Adrenal gland (tissue), 12 donors: ENCODE measurements around the gene TMEM184B. TPM values are rescaled to one million over a fixed set of nuclear protein-coding genes. Genes with fewer than 3 reads are reported as not detected.

ENCODE experiments used
- DNase-seq, 7 donors: peaks; one replicate each; pipeline ENCODE4 v3.0.0-alpha.2; 2019 to 2020
- H3K27ac ChIP-seq, 5 donors: fragments of 200-600 bp; sonication (generic) in 4 of 5; 1 replicate in 3 of 5; 2 replicates in 2 of 5; pipeline versions ENCODE4 v1.5.1 to v1.8.0; 2016 to 2020; ENCODE audit warnings: mild to moderate bottlenecking in 1 of 5
- H3K27me3 ChIP-seq: fragments of 200-600 bp; 2 replicates; pipeline ENCODE4 v1.8.0; 2021
- H3K36me3 ChIP-seq, 2 donors: fragments of 200-600 bp; replicated peaks in 1 of 2; 1 replicate in 1 of 2; 2 replicates in 1 of 2; pipeline versions ENCODE4 v1.5.1 to v1.8.0; 2018 to 2022
- H3K4me1 ChIP-seq, 2 donors: fragments of 200-600 bp; replicated peaks in 1 of 2; 1 replicate in 1 of 2; 2 replicates in 1 of 2; pipeline versions ENCODE4 v1.5.1 to v1.8.0; 2018 to 2021
- H3K4me3 ChIP-seq, 4 donors: fragments of 200-600 bp; sonication (generic) in 3 of 4; one replicate each; pipeline ENCODE4 v1.5.1; 2016 to 2018
- H3K9me3 ChIP-seq, 3 donors: fragments of 200-600 bp; sonication (generic) in 1 of 3; replicated peaks in 1 of 3; 1 replicate in 2 of 3; 2 replicates in 1 of 3; pipeline versions ENCODE4 v1.5.1 to v1.8.0; 2016 to 2021
- POLR2A ChIP-seq, 2 donors: fragments of 450-650 bp; IDR thresholded peaks; one replicate each; pipeline ENCODE4 v1.6.1; 2017; ENCODE audit warnings: antibody characterized with exemption in 2 of 2, mild to moderate bottlenecking in 2 of 2, moderate library complexity in 1 of 2
- WGBS, 4 donors: extraction: QIAGEN DNeasy Blood & Tissue Kit in 2 of 4; methylation state at CpG; one replicate each; pipeline versions ENCODE4 v1.1.5 to v1.1.7; 2013 to 2017; 5-methylcytosine and 5-hydroxymethylcytosine counted together
- intact Hi-C, 2 donors: fragments of 100-400 bp; cut with DNase I; formaldehyde crosslinking; loops; one replicate each; pipeline versions ENCODE4 v1.14.1 to v1.15.0; 2022 to 2023
- polyA plus RNA-seq, 3 donors: library from polyadenylated mRNA; stranded (reverse); fragments of 200-250 nt in 2 of 3; fragments of 350-450 nt in 1 of 3; fragmentation: Illumina TruSeq in 1 of 3; extraction: RNeasy Lipid Tissue Mini Kit (QIAGEN cat#74804) in 1 of 3; gene quantifications; one replicate each; pipeline ENCODE4 v1.2.3, GENCODE V29; 2013 to 2014
- total RNA-seq, 9 donors: library from RNA; depleted of rRNA in 4 of 9; stranded (reverse); fragments of >200 nt in 4 of 9; fragments of 120-200 nt in 1 of 9; fragmentation: NEBNext Ultra II Directional in 1 of 9; extraction: Animal tissue kit (Norgen Biotek cat#: 25700) in 1 of 9; gene quantifications; one replicate each; pipeline versions ENCODE4 v1.1.0 to v1.2.4, GENCODE V29; 2013 to 2023
- TF ChIP-seq, protein P1 (sequence below), 6 experiments: fragments of 450-650 bp in 4 of 6; fragments of 200-600 bp in 2 of 6; sonication (generic) in 1 of 6; IDR thresholded peaks; 1 replicate in 5 of 6; 2 replicates in 1 of 6; pipeline versions ENCODE4 v1.5.1 to v1.8.0; 2016 to 2021; ENCODE audit warnings: antibody characterized with exemption in 6 of 6, mild to moderate bottlenecking in 2 of 6, moderate library complexity in 1 of 6
- donor health status: healthy with polysubstance abuse.
- donor health status: Bipolar disorder and iron deficiency.
- donor health status: DM: yes; HTN: yes; CAD: no.
- donor health status: DM: no; HTN: no; CAD: no.
- donor health status: DM: no; HTN: no; CAD: no.
- donor health status: DM: yes; HTN: yes; CAD: no.

The TMEM184B gene
- total and polyA plus RNA-seq, 12 donors = 7.1 to 107 (median 43.8) TPM

DNA sequence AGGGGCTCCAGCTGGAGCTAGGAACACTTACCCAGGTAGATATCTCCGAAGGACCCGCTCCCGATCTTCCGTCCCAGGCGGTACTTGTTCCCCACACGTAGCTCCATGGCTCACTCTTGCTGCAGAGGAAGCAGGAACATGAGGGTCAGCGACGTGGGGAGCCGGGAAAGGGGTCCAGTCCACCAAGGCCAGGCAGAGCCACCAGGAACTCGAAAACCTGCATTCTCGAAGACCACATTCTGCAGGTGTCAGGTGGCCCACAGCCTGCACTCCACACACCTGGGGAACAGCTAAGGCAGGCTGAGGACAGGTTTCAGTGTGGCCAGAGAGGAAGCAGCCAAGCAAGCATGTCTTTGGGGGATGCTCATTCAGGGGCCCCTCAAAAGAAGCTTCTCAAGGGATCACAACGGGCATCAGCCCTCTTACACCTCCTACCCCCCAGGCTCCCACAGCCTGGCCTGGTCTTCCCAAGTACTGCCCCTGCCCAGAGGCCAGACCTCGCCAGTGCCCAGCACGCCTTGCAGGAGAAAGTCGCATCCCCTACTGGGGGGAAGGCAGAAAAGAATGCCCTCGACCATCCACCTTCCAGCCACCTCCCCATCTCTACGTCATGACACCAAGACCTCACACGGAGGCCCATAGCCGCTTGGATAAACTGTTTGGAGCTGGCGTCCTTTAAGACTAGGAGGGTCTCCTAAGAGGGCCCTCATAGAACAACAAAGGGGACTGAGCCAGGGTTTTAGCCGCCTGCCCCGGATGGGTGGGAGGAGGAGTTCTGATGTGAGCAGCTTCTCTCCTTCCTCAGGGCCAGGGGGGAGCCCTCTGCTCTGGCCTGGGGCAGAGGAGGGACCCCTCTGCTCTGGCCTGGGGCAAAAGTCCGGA lies 41.5 kb upstream of the TMEM184B start:
- Histone ChIP-seq H3K9me3 (no peaks in the 10 kb centered on the region), H3K4me3 (peak overlapping the region in 1 of 4 donors; percentile 87), H3K27me3 (no peaks in the 10 kb centered on the region), H3K4me1 (peaks cover 45 to 79% of the 10 kb centered on the region in 2 donors), H3K36me3 (peaks cover 0 to 6% of the 10 kb centered on the region in 2 donors), H3K27ac (peak overlapping the region; percentile 59 to 98 (median 97))
- WGBS, 4 donors = 65 to 86% (median 71%) methylated on average over 12 to 23 of the region's 23 CpGs
- TF ChIP-seq, protein P1, sequence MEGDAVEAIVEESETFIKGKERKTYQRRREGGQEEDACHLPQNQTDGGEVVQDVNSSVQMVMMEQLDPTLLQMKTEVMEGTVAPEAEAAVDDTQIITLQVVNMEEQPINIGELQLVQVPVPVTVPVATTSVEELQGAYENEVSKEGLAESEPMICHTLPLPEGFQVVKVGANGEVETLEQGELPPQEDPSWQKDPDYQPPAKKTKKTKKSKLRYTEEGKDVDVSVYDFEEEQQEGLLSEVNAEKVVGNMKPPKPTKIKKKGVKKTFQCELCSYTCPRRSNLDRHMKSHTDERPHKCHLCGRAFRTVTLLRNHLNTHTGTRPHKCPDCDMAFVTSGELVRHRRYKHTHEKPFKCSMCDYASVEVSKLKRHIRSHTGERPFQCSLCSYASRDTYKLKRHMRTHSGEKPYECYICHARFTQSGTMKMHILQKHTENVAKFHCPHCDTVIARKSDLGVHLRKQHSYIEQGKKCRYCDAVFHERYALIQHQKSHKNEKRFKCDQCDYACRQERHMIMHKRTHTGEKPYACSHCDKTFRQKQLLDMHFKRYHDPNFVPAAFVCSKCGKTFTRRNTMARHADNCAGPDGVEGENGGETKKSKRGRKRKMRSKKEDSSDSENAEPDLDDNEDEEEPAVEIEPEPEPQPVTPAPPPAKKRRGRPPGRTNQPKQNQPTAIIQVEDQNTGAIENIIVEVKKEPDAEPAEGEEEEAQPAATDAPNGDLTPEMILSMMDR (IDR thresholded peaks at IDR 0.05) = no peak
- no peak for TF ChIP-seq POLR2A (IDR thresholded peaks at IDR 0.05)
- DNase-seq = no peak
- intact Hi-C loops = no loop called here

DNA sequence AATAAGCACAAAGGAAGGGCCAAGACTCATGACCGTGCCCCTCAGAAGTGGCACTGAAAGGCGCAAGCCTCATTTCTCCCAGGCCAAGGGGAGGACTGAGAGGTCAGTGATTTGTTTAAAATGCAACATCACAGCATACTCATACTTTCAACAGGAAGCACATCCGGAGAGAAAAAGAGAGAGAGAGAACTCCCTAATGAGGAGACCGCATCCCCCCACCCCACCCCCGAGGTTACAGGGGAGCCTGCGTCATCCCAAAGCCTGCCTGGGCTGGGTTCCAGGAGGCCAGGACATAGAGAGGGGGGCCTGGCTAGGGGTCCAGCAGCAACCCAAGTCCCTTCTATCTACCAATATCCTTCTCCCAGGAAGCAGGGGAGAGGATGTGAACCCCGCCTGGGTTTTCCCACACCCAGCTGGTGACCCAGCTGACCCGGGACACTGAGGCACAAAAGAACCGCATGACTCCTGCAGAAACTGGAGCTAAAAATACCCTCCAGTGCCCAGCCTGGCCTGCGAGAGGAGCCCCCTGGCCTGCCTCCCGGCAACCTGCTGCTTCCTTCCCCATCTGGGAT lies 40.7 kb upstream of the TMEM184B start:
- Histone ChIP-seq H3K4me3 (no peak overlapping the region), H3K36me3 (peaks cover 0 to 9% of the 10 kb centered on the region in 2 donors), H3K4me1 (peaks cover 45 to 82% of the 10 kb centered on the region in 2 donors), H3K27me3 (no peaks in the 10 kb centered on the region), H3K27ac (peak overlapping the region in 4 of 5 donors; percentile 94 to 98 (median 97)), H3K9me3 (no peaks in the 10 kb centered on the region)
- intact Hi-C loops = no loop called here
- peak; percentile 62 to 86 (median 77) for DNase-seq
- TF ChIP-seq, protein P1 (IDR thresholded peaks at IDR 0.05) = no peak
- TF ChIP-seq POLR2A (IDR thresholded peaks at IDR 0.05) = peak in 1 of 2 donors; percentile 17
- 25 to 42% (median 26%) methylated on average over 5 to 11 of the region's 11 CpGs for WGBS, 4 donors

DNA sequence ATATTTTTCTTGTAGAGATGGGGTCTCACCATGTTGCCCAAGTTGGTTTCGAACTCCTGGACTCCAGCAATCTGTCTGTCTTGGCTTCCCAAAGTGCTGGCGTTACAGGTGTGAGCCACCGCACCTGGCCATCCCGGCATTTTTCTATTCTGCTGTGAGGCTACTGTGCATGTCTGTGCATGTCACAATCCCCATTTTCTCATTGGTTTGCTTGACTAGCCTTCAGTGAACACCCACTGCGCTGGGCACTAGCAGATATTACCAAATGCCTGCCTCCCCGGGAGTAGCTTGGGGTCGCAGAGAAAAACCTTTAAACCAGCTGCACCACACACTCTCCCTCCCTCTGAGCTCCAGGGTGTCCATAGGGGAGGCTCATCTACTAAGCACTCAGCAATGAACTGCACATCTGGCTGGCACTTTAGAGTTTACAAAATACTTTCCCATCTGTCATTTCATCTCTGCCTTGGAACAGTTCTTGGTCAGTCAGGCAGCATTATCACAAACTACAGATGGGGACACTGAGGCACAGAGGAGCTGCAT lies 39.5 kb upstream of the TMEM184B start:
- peaks cover 38 to 72% of the 10 kb centered on the region in 2 donors for H3K4me1 ChIP-seq

DNA sequence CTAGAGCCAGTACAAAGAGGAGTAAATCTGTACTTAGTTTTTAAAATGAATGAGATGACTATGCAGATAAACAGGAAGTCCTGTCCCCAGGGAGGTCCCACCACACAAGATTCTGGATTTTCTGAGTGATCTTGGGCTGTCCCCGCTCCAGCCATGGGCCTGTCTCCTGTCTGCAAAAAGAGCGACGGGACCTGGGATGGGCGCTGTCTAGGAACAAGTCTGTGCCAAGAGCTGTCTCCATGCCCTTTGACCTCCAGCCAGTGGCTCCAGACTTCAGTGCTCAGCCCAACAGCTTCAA lies 38.5 kb upstream of the TMEM184B start:
- WGBS, 4 donors = 53 to 65% (median 58%) methylated on average over 4 of the region's 4 CpGs
- Histone ChIP-seq H3K27me3 (no peaks in the 10 kb centered on the region), H3K9me3 (no peaks in the 10 kb centered on the region), H3K4me1 (peaks cover 38 to 80% of the 10 kb centered on the region in 2 donors), H3K36me3 (peaks cover 0 to 9% of the 10 kb centered on the region in 2 donors), H3K27ac (peak overlapping the region in 2 of 5 donors; percentile 87 to 97), H3K4me3 (no peak overlapping the region)
- intact Hi-C loops = no loop called here
- TF ChIP-seq POLR2A (IDR thresholded peaks at IDR 0.05) = no peak
- TF ChIP-seq, protein P1 (IDR thresholded peaks at IDR 0.05) = no peak
- DNase-seq = no peak

More for the DNA sequence above, 39.5 kb upstream of the TMEM184B start:
- no peak for DNase-seq
- 88 to 94% (median 89%) methylated on average over 5 to 7 of the region's 7 CpGs for WGBS, 4 donors
- Histone ChIP-seq H3K36me3 (peaks cover 0 to 9% of the 10 kb centered on the region in 2 donors), H3K27ac (peak overlapping the region in 3 of 5 donors; percentile 60 to 98 (median 97)), H3K4me3 (no peak overlapping the region), H3K9me3 (no peaks in the 10 kb centered on the region), H3K27me3 (no peaks in the 10 kb centered on the region)
- TF ChIP-seq POLR2A (IDR thresholded peaks at IDR 0.05) = no peak
- intact Hi-C loops = no loop called here
